ENCODE data around the gene SLC22A2. TPM values are rescaled to one million over a fixed set of nuclear protein-coding genes. Genes with fewer than 3 reads are reported as not detected.

Gene SLC22A2
- total and polyA plus RNA-seq, 2 experiments from 2014 or later, result 0.94 to 1.1 TPM

DNA sequence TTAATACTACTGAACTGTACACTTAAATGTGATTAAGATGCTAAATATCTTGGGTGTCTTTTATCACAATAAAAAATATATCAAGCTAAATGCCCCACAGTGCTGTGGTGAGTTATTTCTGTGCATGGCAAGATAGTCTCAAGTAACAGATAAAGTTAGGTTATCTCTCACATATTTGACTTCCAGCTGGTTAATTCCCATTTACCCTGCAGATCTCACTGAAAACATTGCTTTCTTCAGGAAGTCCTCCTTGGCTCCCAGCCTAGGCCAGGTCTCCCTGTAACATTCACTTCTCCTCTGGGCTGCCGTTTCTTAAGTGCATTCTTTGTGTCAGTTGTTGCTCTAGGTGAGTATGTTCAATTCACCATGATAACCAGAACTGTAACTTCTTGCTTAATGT lies 77.9 kb downstream of the SLC22A2 start:
- no peak for DNase-seq (ENCODE audit: low spot score)
- no peaks in the 10 kb centered on the region for H3K9me2 ChIP-seq (ENCODE audit: insufficient read depth)
- peaks cover under 1% of the 10 kb centered on the region; the same call in 1 of the 3 replicates for H3K9me3 Mint-ChIP-seq

More for the DNA sequence above, 77.9 kb downstream of the SLC22A2 start:
- H3K27ac ChIP-seq (ENCODE audit: low read depth), result no peak overlapping the region
- Mint-ChIP-seq H3K36me3 (ENCODE audit: low read depth) (no peaks in the 10 kb centered on the region), H3K27ac (no peak overlapping the region), H3K4me3 (no peak overlapping the region), H3K4me1 (peaks cover 5% of the 10 kb centered on the region; the same call in 2 of the 3 replicates), H3K27me3 (ENCODE audit: insufficient read depth, low read depth, poor library complexity) (no peaks in the 10 kb centered on the region)
- no peaks in the 10 kb centered on the region for H4K20me1 ChIP-seq (replicated peaks; ENCODE audit: insufficient read depth)
- no peak for TF ChIP-seq EZH2 (IDR thresholded peaks at IDR 0.05; ENCODE audit: low read depth, unreplicated experiment)
- no peak for TF ChIP-seq JUNB (IDR thresholded peaks at IDR 0.05; ENCODE audit: unreplicated experiment)
- no peak for TF ChIP-seq POLR2AphosphoS5 (IDR thresholded peaks at IDR 0.05; ENCODE audit: low read depth)
- TF ChIP-seq, protein P1, sequence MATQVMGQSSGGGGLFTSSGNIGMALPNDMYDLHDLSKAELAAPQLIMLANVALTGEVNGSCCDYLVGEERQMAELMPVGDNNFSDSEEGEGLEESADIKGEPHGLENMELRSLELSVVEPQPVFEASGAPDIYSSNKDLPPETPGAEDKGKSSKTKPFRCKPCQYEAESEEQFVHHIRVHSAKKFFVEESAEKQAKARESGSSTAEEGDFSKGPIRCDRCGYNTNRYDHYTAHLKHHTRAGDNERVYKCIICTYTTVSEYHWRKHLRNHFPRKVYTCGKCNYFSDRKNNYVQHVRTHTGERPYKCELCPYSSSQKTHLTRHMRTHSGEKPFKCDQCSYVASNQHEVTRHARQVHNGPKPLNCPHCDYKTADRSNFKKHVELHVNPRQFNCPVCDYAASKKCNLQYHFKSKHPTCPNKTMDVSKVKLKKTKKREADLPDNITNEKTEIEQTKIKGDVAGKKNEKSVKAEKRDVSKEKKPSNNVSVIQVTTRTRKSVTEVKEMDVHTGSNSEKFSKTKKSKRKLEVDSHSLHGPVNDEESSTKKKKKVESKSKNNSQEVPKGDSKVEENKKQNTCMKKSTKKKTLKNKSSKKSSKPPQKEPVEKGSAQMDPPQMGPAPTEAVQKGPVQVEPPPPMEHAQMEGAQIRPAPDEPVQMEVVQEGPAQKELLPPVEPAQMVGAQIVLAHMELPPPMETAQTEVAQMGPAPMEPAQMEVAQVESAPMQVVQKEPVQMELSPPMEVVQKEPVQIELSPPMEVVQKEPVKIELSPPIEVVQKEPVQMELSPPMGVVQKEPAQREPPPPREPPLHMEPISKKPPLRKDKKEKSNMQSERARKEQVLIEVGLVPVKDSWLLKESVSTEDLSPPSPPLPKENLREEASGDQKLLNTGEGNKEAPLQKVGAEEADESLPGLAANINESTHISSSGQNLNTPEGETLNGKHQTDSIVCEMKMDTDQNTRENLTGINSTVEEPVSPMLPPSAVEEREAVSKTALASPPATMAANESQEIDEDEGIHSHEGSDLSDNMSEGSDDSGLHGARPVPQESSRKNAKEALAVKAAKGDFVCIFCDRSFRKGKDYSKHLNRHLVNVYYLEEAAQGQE (IDR thresholded peaks at IDR 0.05; ENCODE audit: unreplicated experiment), result no peak
- TF ChIP-seq, protein P2, sequence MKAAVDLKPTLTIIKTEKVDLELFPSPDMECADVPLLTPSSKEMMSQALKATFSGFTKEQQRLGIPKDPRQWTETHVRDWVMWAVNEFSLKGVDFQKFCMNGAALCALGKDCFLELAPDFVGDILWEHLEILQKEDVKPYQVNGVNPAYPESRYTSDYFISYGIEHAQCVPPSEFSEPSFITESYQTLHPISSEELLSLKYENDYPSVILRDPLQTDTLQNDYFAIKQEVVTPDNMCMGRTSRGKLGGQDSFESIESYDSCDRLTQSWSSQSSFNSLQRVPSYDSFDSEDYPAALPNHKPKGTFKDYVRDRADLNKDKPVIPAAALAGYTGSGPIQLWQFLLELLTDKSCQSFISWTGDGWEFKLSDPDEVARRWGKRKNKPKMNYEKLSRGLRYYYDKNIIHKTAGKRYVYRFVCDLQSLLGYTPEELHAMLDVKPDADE (IDR thresholded peaks at IDR 0.05), result no peak
- TF ChIP-seq CREB1 (CRISPR knock-in tag; IDR thresholded peaks at IDR 0.05; ENCODE audit: low read depth), result no peak
- TF ChIP-seq, protein P3, sequence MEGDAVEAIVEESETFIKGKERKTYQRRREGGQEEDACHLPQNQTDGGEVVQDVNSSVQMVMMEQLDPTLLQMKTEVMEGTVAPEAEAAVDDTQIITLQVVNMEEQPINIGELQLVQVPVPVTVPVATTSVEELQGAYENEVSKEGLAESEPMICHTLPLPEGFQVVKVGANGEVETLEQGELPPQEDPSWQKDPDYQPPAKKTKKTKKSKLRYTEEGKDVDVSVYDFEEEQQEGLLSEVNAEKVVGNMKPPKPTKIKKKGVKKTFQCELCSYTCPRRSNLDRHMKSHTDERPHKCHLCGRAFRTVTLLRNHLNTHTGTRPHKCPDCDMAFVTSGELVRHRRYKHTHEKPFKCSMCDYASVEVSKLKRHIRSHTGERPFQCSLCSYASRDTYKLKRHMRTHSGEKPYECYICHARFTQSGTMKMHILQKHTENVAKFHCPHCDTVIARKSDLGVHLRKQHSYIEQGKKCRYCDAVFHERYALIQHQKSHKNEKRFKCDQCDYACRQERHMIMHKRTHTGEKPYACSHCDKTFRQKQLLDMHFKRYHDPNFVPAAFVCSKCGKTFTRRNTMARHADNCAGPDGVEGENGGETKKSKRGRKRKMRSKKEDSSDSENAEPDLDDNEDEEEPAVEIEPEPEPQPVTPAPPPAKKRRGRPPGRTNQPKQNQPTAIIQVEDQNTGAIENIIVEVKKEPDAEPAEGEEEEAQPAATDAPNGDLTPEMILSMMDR (conservative IDR thresholded peaks at IDR 0.05; ENCODE audit: low read depth in 2 of 2), result no peak
- TF ChIP-seq ZNF331 (CRISPR knock-in tag; IDR thresholded peaks at IDR 0.05; ENCODE audit: low read depth), result no peak
- TF ChIP-seq, protein P4, sequence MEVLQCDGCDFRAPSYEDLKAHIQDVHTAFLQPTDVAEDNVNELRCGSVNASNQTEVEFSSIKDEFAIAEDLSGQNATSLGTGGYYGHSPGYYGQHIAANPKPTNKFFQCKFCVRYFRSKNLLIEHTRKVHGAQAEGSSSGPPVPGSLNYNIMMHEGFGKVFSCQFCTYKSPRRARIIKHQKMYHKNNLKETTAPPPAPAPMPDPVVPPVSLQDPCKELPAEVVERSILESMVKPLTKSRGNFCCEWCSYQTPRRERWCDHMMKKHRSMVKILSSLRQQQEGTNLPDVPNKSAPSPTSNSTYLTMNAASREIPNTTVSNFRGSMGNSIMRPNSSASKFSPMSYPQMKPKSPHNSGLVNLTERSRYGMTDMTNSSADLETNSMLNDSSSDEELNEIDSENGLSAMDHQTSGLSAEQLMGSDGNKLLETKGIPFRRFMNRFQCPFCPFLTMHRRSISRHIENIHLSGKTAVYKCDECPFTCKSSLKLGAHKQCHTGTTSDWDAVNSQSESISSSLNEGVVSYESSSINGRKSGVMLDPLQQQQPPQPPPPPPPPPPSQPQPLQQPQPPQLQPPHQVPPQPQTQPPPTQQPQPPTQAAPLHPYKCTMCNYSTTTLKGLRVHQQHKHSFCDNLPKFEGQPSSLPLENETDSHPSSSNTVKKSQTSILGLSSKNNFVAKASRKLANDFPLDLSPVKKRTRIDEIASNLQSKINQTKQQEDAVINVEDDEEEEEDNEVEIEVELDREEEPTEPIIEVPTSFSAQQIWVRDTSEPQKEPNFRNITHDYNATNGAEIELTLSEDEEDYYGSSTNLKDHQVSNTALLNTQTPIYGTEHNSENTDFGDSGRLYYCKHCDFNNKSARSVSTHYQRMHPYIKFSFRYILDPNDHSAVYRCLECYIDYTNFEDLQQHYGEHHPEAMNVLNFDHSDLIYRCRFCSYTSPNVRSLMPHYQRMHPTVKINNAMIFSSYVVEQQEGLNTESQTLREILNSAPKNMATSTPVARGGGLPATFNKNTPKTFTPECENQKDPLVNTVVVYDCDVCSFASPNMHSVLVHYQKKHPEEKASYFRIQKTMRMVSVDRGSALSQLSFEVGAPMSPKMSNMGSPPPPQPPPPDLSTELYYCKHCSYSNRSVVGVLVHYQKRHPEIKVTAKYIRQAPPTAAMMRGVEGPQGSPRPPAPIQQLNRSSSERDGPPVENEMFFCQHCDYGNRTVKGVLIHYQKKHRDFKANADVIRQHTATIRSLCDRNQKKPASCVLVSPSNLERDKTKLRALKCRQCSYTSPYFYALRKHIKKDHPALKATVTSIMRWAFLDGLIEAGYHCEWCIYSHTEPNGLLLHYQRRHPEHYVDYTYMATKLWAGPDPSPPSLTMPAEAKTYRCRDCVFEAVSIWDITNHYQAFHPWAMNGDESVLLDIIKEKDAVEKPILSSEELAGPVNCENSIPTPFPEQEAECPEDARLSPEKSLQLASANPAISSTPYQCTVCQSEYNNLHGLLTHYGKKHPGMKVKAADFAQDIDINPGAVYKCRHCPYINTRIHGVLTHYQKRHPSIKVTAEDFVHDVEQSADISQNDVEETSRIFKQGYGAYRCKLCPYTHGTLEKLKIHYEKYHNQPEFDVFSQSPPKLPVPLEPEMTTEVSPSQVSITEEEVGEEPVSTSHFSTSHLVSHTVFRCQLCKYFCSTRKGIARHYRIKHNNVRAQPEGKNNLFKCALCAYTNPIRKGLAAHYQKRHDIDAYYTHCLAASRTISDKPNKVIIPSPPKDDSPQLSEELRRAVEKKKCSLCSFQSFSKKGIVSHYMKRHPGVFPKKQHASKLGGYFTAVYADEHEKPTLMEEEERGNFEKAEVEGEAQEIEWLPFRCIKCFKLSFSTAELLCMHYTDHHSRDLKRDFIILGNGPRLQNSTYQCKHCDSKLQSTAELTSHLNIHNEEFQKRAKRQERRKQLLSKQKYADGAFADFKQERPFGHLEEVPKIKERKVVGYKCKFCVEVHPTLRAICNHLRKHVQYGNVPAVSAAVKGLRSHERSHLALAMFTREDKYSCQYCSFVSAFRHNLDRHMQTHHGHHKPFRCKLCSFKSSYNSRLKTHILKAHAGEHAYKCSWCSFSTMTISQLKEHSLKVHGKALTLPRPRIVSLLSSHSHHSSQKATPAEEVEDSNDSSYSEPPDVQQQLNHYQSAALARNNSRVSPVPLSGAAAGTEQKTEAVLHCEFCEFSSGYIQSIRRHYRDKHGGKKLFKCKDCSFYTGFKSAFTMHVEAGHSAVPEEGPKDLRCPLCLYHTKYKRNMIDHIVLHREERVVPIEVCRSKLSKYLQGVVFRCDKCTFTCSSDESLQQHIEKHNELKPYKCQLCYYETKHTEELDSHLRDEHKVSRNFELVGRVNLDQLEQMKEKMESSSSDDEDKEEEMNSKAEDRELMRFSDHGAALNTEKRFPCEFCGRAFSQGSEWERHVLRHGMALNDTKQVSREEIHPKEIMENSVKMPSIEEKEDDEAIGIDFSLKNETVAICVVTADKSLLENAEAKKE (CRISPR knock-in tag; IDR thresholded peaks at IDR 0.05), result no peak
- TF ChIP-seq STAT1 (IDR thresholded peaks at IDR 0.05; ENCODE audit: unreplicated experiment), result no peak
- TF ChIP-seq ZNF114 (CRISPR knock-in tag; IDR thresholded peaks at IDR 0.05), result no peak
- TF ChIP-seq EZH2phosphoT487 (IDR thresholded peaks at IDR 0.05; ENCODE audit: unreplicated experiment), result no peak
- TF ChIP-seq NANOG (IDR thresholded peaks at IDR 0.05; ENCODE audit: borderline replicate concordance), result no peak
- no peaks in the 10 kb centered on the region for H3F3A ChIP-seq (replicated peaks; ENCODE audit: low read depth)
- no peak overlapping the region for H2AFZ ChIP-seq
- H3K79me2 ChIP-seq (replicated peaks; ENCODE audit: insufficient read depth), result no peaks in the 10 kb centered on the region
- H3K4me1 ChIP-seq (ENCODE audit: insufficient read depth), result no peaks in the 10 kb centered on the region; the same call in none of the 2 replicates
- ATAC-seq, result no peak
- no peak overlapping the region for H3K4me3 ChIP-seq
- H3K27me3 ChIP-seq (ENCODE audit: insufficient read depth), result no peaks in the 10 kb centered on the region
- H3K36me3 ChIP-seq (ENCODE audit: insufficient read depth), result no peaks in the 10 kb centered on the region
- no peak overlapping the region for H3K4me2 ChIP-seq

Data from GM23338 (cell line).